ENCODE measurements around the gene KIF18B. TPM values are rescaled to one million over a fixed set of nuclear protein-coding genes. Genes with fewer than 3 reads are reported as not detected.

KIF18B gene
- total and polyA plus RNA-seq, 2 of the 8 experiments (the other 6 are each of a cell fraction or from before 2014, with no cell fraction given): 39.0 to 59.4 TPM

GRCh38 chr17:44913676-44914075 is 33.9 kb downstream of the KIF18B start:
- FAIRE-seq (no peak), DNase-seq (ENCODE audit: low read depth in 1 of 2, low spot score in 2 of 2) (no peak)
- no peaks in the 10 kb centered on the region for H3K79me1 ChIP-seq (ENCODE audit: low read depth, low read length)
- ChIA-PET POLR2A (ENCODE audit: partially characterized antibody) (interaction anchor here (1.0 to 1.6 kb wide), 4 partner anchors 8 to 52 kb away, joined by 3 to 5 read pairs (median 4); a partner anchor contains a TSS), CTCF (ENCODE audit: partially characterized antibody) (interaction anchor here (0.6 to 8.4 kb wide), 10 partner anchors 8 to 144 kb away, joined by 3 to 83 read pairs (median 4); no protein-coding TSS in a partner anchor)
- no peak overlapping the region for H2BK20ac ChIP-seq (ENCODE audit: low read length)
- H3K4me1 ChIP-seq (replicated peaks in 1 of 4; ENCODE audit: control insufficient read depth in 3 of 4, insufficient read depth in 4 of 4, low read length in 3 of 4): peaks cover 0 to 5% (median 5%) of the 10 kb centered on the region in 4 experiments; a peak in 5 of 7 replicates
- H2AK5ac ChIP-seq (ENCODE audit: low read depth, low read length): no peak overlapping the region
- 0 out of 2 replicates have a peak overlapping the region, but pooled peaks have one; percentile 5 for H2BK15ac ChIP-seq (ENCODE audit: low read length)
- no peak overlapping the region for H3K9ac ChIP-seq (replicated peaks in 1 of 4; ENCODE audit: extremely low read depth in 1 of 4, low read depth in 3 of 4, low read length in 3 of 4)
- no peaks in the 10 kb centered on the region for H3K36me3 ChIP-seq (ENCODE audit: control insufficient read depth in 2 of 4, insufficient read depth in 4 of 4, low read length in 3 of 4)
- no peak overlapping the region for H3K4me3 ChIP-seq (ENCODE audit: extremely low read depth in 1 of 4, insufficient read depth in 2 of 4, low read depth in 3 of 4, low read length in 4 of 4)
- no peaks in the 10 kb centered on the region for H3K79me2 ChIP-seq (ENCODE audit: control insufficient read depth in 1 of 2, insufficient read depth in 2 of 2, low read length in 2 of 2)
- no peak overlapping the region for H4K8ac ChIP-seq (ENCODE audit: extremely low read depth, insufficient read depth, low read length)
- no peak overlapping the region for H3K23ac ChIP-seq (ENCODE audit: insufficient read length)
- H3K27ac ChIP-seq (ENCODE audit: low read depth, low read length): no peak overlapping the region
- H3K18ac ChIP-seq (ENCODE audit: extremely low read depth, low read length): no peak overlapping the region
- H3K4ac ChIP-seq (replicated peaks; ENCODE audit: insufficient read length, low read depth, low read length): no peak overlapping the region
- H3K27me3 ChIP-seq (replicated peaks in 1 of 4; ENCODE audit: control insufficient read depth in 3 of 4, extremely low read depth in 1 of 4, insufficient read depth in 3 of 4, low read length in 3 of 4): peaks cover 0 to 21% (median 15%) of the 10 kb centered on the region in 4 experiments; a peak in 6 of 7 replicates
- H4K20me1 ChIP-seq (replicated peaks in 1 of 2; ENCODE audit: control insufficient read depth in 1 of 2, insufficient read depth in 2 of 2, low read length in 2 of 2): no peaks in the 10 kb centered on the region
- no peak overlapping the region for H2BK120ac ChIP-seq (replicated peaks; ENCODE audit: low read depth, low read length)
- H2AFZ ChIP-seq (ENCODE audit: low read length): no peak overlapping the region
- H3K9me3 ChIP-seq (ENCODE audit: insufficient read depth in 2 of 2, low read depth in 1 of 2, low read length in 1 of 2): no peaks in the 10 kb centered on the region
- 82% methylated on average over 5 of the region's 6 CpGs; no CpG with 5 or more reads in 1 of the 2 experiments for WGBS, 2 experiments (ENCODE audit: extremely low coverage in 1 of 2, insufficient coverage in 1 of 2, insufficient read length in 1 of 2, insufficient replicate concordance in 2 of 2, low coverage in 1 of 2, low lambda C conversion rate in 2 of 2, missing lambda C conversion rate in 1 of 2)
- H4K91ac ChIP-seq (replicated peaks; ENCODE audit: insufficient read length, low read length): no peak overlapping the region
- no peak overlapping the region for H3K4me2 ChIP-seq (ENCODE audit: insufficient read depth in 1 of 2, low read depth in 2 of 2, low read length in 2 of 2)
- no peak overlapping the region for H2BK5ac ChIP-seq (ENCODE audit: low read depth, low read length)
- no peak overlapping the region for H2BK12ac ChIP-seq (ENCODE audit: low read depth, low read length)
- no peak overlapping the region for H3K14ac ChIP-seq (ENCODE audit: insufficient read length)
- H4K5ac ChIP-seq (ENCODE audit: insufficient read length, low read depth, low read length): no peak overlapping the region
- H3K56ac ChIP-seq (replicated peaks; ENCODE audit: insufficient read length, low read depth, low read length): no peak overlapping the region
- peaks cover 6% of the 10 kb centered on the region for H3K23me2 ChIP-seq (ENCODE audit: low read depth, low read length)
- TF ChIP-seq TAF1 (IDR thresholded peaks at IDR 0.05; ENCODE audit: low read depth, low read length) (no peak), SRF (IDR thresholded peaks at IDR 0.05; ENCODE audit: low read depth, low read length) (no peak), E2F6 (IDR thresholded peaks at IDR 0.05) (no peak), KDM4A (IDR thresholded peaks at IDR 0.05; ENCODE audit: low read depth, low read length, severe bottlenecking) (no peak), NRF1 (IDR thresholded peaks at IDR 0.05; ENCODE audit: low read depth, low read length) (no peak), TAF7 (optimal IDR thresholded peaks at IDR 0.05; ENCODE audit: borderline replicate concordance, low read depth, low read length) (no peak), YY1 (IDR thresholded peaks at IDR 0.05; ENCODE audit: low read depth, low read length) (no peak), POLR2AphosphoS5 (IDR thresholded peaks at IDR 0.05; ENCODE audit: low read depth, low read length) (no peak), ASH2L (IDR thresholded peaks at IDR 0.05; ENCODE audit: low read length) (no peak), CEBPB (IDR thresholded peaks at IDR 0.05; ENCODE audit: low read depth, low read length) (no peak), RAD21 (IDR thresholded peaks at IDR 0.05 in 1 of 2, conservative IDR thresholded peaks at IDR 0.05 in 1 of 2; ENCODE audit: low read depth in 2 of 2, low read length in 2 of 2) (no peak), CBX8 (IDR thresholded peaks at IDR 0.05; ENCODE audit: borderline replicate concordance, low read depth, low read length) (no peak), BACH1 (IDR thresholded peaks at IDR 0.05; ENCODE audit: low read length) (no peak), RFX5 (IDR thresholded peaks at IDR 0.05; ENCODE audit: borderline replicate concordance, low read depth, low read length) (no peak)
